Prostate gland (tissue), 2 donors: ENCODE results near the gene SH3BGR. TPM values are rescaled to one million over a fixed set of nuclear protein-coding genes. Genes with fewer than 3 reads are reported as not detected.

Experiments used
- DNase-seq: peaks from one replicate; pipeline ENCODE4 v3.0.0-alpha.2; 2019; ENCODE audit warnings: low spot score
- H3K27ac ChIP-seq, 2 donors: fragments of 200-600 bp; sonication (generic); 2 replicates each; pipeline ENCODE4 v1.5.1; 2017 to 2019
- H3K27me3 ChIP-seq: fragments of 200-600 bp; sonication (generic); replicated peaks from 2 replicates; pipeline ENCODE4 v1.5.1; 2019; ENCODE audit not compliant: insufficient read depth
- H3K36me3 ChIP-seq, 2 donors: fragments of 200-600 bp; sonication (generic); 1 replicate in 1 of 2; 2 replicates in 1 of 2; pipeline versions ENCODE4 v1.5.1 to v1.8.1; 2017 to 2019
- H3K4me1 ChIP-seq: fragments of 200-600 bp; sonication (generic); replicated peaks from 2 replicates; pipeline ENCODE4 v1.5.1; 2019
- H3K4me3 ChIP-seq, 2 donors: fragments of 200-600 bp; sonication (generic); 2 replicates each; pipeline ENCODE4 v1.5.1; 2017 to 2019
- H3K9me3 ChIP-seq: fragments of 200-600 bp; sonication (generic); 2 replicates; pipeline ENCODE4 v1.5.1; 2017
- CTCF ChIP-seq, 4 experiments: fragments of 200-600 bp in 2 of 4; fragments of 450-650 bp in 2 of 4; sonication (generic) in 2 of 4; IDR thresholded peaks; 1 replicate in 3 of 4; 2 replicates in 1 of 4; pipeline ENCODE4 v1.5.1; 2016 to 2019; ENCODE audit warnings: antibody characterized with exemption in 4 of 4, mild to moderate bottlenecking in 2 of 4, moderate library complexity in 2 of 4
- POLR2A ChIP-seq: fragments of 450-650 bp; IDR thresholded peaks from one replicate; pipeline ENCODE4 v1.6.1; 2016; ENCODE audit warnings: antibody characterized with exemption, mild to moderate bottlenecking
- POLR2AphosphoS5 ChIP-seq: sonication (generic); formaldehyde crosslinking; IDR thresholded peaks from one replicate; pipeline ENCODE4 v1.6.1; 2017; ENCODE audit warnings: antibody characterized with exemption
- WGBS: methylation state at CpG from one replicate; pipeline ENCODE4 v1.1.5; 2018; 5-methylcytosine and 5-hydroxymethylcytosine counted together
- intact Hi-C: fragments of 100-400 bp; cut with DNase I; formaldehyde crosslinking; loops from one replicate; pipeline ENCODE4 v1.14.2; 2022
- total RNA-seq, 2 donors: library from RNA; depleted of rRNA; stranded (reverse); fragments of >200 nt; gene quantifications; one replicate each; pipeline ENCODE4 v1.1.0, GENCODE V29; 2016

SH3BGR gene
- total RNA-seq, 2 donors from 2014 or later, result 4.8 to 5.1 TPM

- H3K36me3 ChIP-seq, result no peaks in the 10 kb centered on the region
- WGBS, result 69% methylated on average over 1 of the region's 1 CpG
- DNase-seq, result no peak
- TF ChIP-seq POLR2AphosphoS5 (no peak), POLR2A (no peak), CTCF (IDR thresholded peaks at IDR 0.05) (no peak)
- no peak overlapping the region for H3K4me3 ChIP-seq
- H3K27me3 ChIP-seq, result no peaks in the 10 kb centered on the region
- H3K4me1 ChIP-seq, result no peaks in the 10 kb centered on the region
- no peaks in the 10 kb centered on the region for H3K9me3 ChIP-seq
- no peak overlapping the region for H3K27ac ChIP-seq
- intact Hi-C loops, result no loop called here
Measured at GRCh38 chr21:39489380-39489924, 37.7 kb downstream of the SH3BGR start.

- intact Hi-C loops, result no loop called here
- TF ChIP-seq POLR2A (no peak), CTCF (IDR thresholded peaks at IDR 0.05) (no peak), POLR2AphosphoS5 (no peak)
- Histone ChIP-seq H3K4me1 (no peaks in the 10 kb centered on the region), H3K9me3 (no peaks in the 10 kb centered on the region), H3K4me3 (no peak overlapping the region), H3K36me3 (no peaks in the 10 kb centered on the region), H3K27ac (no peak overlapping the region), H3K27me3 (no peaks in the 10 kb centered on the region)
- WGBS, result 91% methylated on average over 1 of the region's 1 CpG
- no peak for DNase-seq
Measured at GRCh38 chr21:39499156-39499555, 47.4 kb downstream of the SH3BGR start.

GRCh38 chr21:39502631-39503030 is 50.9 kb downstream of the SH3BGR start:
- 87% methylated on average over 7 of the region's 7 CpGs for whole genome bisulfite sequencing
- H3K27me3 ChIP-seq, result no peaks in the 10 kb centered on the region
- intact Hi-C loops, result no loop called here
- no peak for DNase-seq
- H3K4me1 ChIP-seq, result no peaks in the 10 kb centered on the region
- no peaks in the 10 kb centered on the region for H3K36me3 ChIP-seq
- TF ChIP-seq CTCF (IDR thresholded peaks at IDR 0.05), result no peak
- no peak for TF ChIP-seq POLR2AphosphoS5
- TF ChIP-seq POLR2A, result no peak
- H3K9me3 ChIP-seq, result no peaks in the 10 kb centered on the region
- H3K4me3 ChIP-seq, result no peak overlapping the region
- H3K27ac ChIP-seq, result no peak overlapping the region

- no peak overlapping the region for H3K4me3 ChIP-seq
- H3K36me3 ChIP-seq, result no peaks in the 10 kb centered on the region
- no peak for TF ChIP-seq CTCF (IDR thresholded peaks at IDR 0.05)
- no peak for TF ChIP-seq POLR2AphosphoS5
- TF ChIP-seq POLR2A, result no peak
- 37% methylated on average over 1 of the region's 1 CpG for WGBS
- H3K27ac ChIP-seq, result no peak overlapping the region
- no peaks in the 10 kb centered on the region for H3K4me1 ChIP-seq
- H3K27me3 ChIP-seq, result no peaks in the 10 kb centered on the region
- DNase-seq, result no peak
- no peaks in the 10 kb centered on the region for H3K9me3 ChIP-seq
- intact Hi-C loops, result no loop called here
Measured at GRCh38 chr21:39503123-39503762, 51.5 kb downstream of the SH3BGR start.

- no peaks in the 10 kb centered on the region for H3K27me3 ChIP-seq
- no peaks in the 10 kb centered on the region for H3K36me3 ChIP-seq
- H3K4me1 ChIP-seq, result no peaks in the 10 kb centered on the region
- 76% methylated on average over 6 of the region's 6 CpGs for WGBS
- intact Hi-C loops, result no loop called here
- H3K9me3 ChIP-seq, result no peaks in the 10 kb centered on the region
- H3K27ac ChIP-seq, result no peak overlapping the region
- no peak overlapping the region for H3K4me3 ChIP-seq
- no peak for DNase-seq
- TF ChIP-seq POLR2A, result no peak
- no peak for TF ChIP-seq POLR2AphosphoS5
- TF ChIP-seq CTCF (IDR thresholded peaks at IDR 0.05), result no peak
Measured at GRCh38 chr21:39504230-39504629, 52.5 kb downstream of the SH3BGR start.
